Measurements from ENCODE around the gene BORCS8.
"Not testable (repeated sequence)": the region's sequence is repeated elsewhere in the genome, so short reads cannot be mapped to it uniquely, and the experiment has no call there.

BORCS8 gene

GRCh38 chr19:19181488-19181998 is 10.4 kb downstream of the BORCS8 start:
- TF ChIP-seq CTCF (IDR thresholded peaks at IDR 0.05; ENCODE audit: low read depth, low read length, missing control alignments), result no peak
- no peak overlapping the region for H3K4me3 ChIP-seq (replicated peaks; ENCODE audit: low read depth, low read length)
- no peak for DNase-seq (ENCODE audit: extremely low read depth, low read depth)

- DNase-seq (ENCODE audit: extremely low read depth, low read depth), result no peak
- no peak for TF ChIP-seq CTCF (IDR thresholded peaks at IDR 0.05; ENCODE audit: low read depth, low read length, missing control alignments)
- no peak overlapping the region for H3K4me3 ChIP-seq (replicated peaks; ENCODE audit: low read depth, low read length)
Measured at GRCh38 chr19:19179548-19180441, 12.2 kb downstream of the BORCS8 start.

GRCh38 chr19:19176950-19177349 is 15.0 kb downstream of the BORCS8 start:
- DNase-seq (ENCODE audit: extremely low read depth, low read depth), result no peak
- no peak for TF ChIP-seq CTCF (IDR thresholded peaks at IDR 0.05; ENCODE audit: low read depth, low read length, missing control alignments)
- no peak overlapping the region for H3K4me3 ChIP-seq (replicated peaks; ENCODE audit: low read depth, low read length)

- not testable (repeated sequence) for H3K4me3 ChIP-seq (replicated peaks; ENCODE audit: low read depth, low read length); DNase-seq (ENCODE audit: extremely low read depth, low read depth)
Measured at GRCh38 chr19:19173243-19173642, 18.7 kb downstream of the BORCS8 start.

GRCh38 chr19:19171821-19172532 is 20.0 kb downstream of the BORCS8 start:
- no peak for TF ChIP-seq CTCF (IDR thresholded peaks at IDR 0.05; ENCODE audit: low read depth, low read length, missing control alignments)
- H3K4me3 ChIP-seq (replicated peaks; ENCODE audit: low read depth, low read length), result no peak overlapping the region
- no peak for DNase-seq (ENCODE audit: extremely low read depth, low read depth)

GRCh38 chr19:19170873-19171672 is 20.9 kb downstream of the BORCS8 start:
- no peak overlapping the region for H3K4me3 ChIP-seq (replicated peaks; ENCODE audit: low read depth, low read length)
- DNase-seq (ENCODE audit: extremely low read depth, low read depth), result no peak
- TF ChIP-seq CTCF (IDR thresholded peaks at IDR 0.05; ENCODE audit: low read depth, low read length, missing control alignments), result no peak

Measured in HFF-Myc (cell line).